PC-9 (cell line): ENCODE measurements around the gene NOC4L.

Experiments
- EZH2 ChIP-seq: fragments of 200-600 bp; sonication (generic); IDR thresholded peaks from 2 replicates; pipeline ENCODE4 v1.8.0; 2017; ENCODE audit warnings: antibody characterized with exemption, low read depth
- TF ChIP-seq, protein P1 (sequence below): fragments of 200-600 bp; sonication (generic); conservative IDR thresholded peaks from 2 replicates; pipeline ENCODE4 v1.6.1; 2017; ENCODE audit warnings: mixed run types, antibody characterized with exemption, mild to moderate bottlenecking, moderate library complexity

DNA sequence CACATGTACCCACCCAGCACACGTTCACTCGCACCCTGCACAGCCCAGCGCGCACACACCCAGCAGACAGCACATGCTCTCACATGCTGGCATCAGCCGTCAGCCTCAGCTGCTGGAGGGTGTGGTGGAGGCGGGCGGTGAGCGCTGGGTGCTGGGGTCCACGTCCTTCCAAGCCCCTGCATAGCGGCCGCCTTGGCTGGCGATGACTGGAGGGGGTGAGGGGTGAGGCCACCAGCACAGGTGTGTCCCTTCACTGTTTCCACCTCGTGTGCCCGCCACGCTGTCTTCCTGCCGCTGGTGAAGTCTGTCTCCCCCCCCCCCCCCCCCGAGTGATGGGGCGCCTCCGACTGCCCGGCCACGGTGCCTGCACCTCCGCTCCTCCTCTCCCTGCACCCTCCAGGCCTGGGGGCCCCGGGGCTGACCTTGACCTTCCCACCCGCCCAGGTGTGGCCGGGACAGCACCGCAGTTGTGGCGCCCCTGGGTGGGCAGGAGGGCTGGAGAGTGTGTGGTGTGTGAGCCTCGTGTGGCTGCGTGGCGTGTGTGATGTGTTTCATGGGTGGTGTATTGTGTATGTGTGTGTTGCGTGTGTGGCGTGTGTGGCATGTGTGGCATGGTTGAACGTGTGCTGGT is 37.4 kb downstream of the NOC4L start:
- TF ChIP-seq, protein P1, sequence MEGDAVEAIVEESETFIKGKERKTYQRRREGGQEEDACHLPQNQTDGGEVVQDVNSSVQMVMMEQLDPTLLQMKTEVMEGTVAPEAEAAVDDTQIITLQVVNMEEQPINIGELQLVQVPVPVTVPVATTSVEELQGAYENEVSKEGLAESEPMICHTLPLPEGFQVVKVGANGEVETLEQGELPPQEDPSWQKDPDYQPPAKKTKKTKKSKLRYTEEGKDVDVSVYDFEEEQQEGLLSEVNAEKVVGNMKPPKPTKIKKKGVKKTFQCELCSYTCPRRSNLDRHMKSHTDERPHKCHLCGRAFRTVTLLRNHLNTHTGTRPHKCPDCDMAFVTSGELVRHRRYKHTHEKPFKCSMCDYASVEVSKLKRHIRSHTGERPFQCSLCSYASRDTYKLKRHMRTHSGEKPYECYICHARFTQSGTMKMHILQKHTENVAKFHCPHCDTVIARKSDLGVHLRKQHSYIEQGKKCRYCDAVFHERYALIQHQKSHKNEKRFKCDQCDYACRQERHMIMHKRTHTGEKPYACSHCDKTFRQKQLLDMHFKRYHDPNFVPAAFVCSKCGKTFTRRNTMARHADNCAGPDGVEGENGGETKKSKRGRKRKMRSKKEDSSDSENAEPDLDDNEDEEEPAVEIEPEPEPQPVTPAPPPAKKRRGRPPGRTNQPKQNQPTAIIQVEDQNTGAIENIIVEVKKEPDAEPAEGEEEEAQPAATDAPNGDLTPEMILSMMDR, result no peak
- TF ChIP-seq EZH2, result no peak
